ENCODE data around the gene EHMT1.

DNA sequence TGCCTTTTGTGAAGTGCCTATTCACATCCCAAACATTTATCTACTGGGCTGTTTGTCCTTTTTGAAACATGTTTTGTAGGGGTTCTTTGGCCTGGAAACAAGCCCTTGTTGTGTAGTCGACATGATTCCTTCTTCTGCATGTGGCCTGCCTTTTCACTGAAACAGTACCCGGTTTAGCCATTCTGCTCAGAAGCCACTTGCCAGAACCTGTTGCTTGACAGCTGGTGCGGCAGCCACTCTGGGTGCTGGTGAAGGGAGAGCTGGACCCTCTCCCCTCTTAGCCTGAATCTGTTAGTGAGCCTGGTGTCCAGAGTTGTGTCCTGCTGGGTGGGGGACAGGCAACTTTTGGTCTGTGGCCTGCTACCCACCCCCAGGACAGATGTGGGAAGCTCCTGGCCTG is 129.9 kb downstream of the EHMT1 start:
- TF ChIP-seq, protein P1, sequence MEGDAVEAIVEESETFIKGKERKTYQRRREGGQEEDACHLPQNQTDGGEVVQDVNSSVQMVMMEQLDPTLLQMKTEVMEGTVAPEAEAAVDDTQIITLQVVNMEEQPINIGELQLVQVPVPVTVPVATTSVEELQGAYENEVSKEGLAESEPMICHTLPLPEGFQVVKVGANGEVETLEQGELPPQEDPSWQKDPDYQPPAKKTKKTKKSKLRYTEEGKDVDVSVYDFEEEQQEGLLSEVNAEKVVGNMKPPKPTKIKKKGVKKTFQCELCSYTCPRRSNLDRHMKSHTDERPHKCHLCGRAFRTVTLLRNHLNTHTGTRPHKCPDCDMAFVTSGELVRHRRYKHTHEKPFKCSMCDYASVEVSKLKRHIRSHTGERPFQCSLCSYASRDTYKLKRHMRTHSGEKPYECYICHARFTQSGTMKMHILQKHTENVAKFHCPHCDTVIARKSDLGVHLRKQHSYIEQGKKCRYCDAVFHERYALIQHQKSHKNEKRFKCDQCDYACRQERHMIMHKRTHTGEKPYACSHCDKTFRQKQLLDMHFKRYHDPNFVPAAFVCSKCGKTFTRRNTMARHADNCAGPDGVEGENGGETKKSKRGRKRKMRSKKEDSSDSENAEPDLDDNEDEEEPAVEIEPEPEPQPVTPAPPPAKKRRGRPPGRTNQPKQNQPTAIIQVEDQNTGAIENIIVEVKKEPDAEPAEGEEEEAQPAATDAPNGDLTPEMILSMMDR (IDR thresholded peaks at IDR 0.05): no peak
- TF ChIP-seq POLR2A (IDR thresholded peaks at IDR 0.05): no peak

Data from Peyer's patch (tissue), 4 donors.